Coronary artery (tissue), 2 donors: ENCODE measurements around the gene AP3S1.
"Not testable (repeated sequence)": the region's sequence is repeated elsewhere in the genome, so short reads cannot be mapped to it uniquely, and the experiment has no call there.

Experiments
- DNase-seq: peaks from one replicate; pipeline ENCODE4 v3.0.0-alpha.2; 2017; ENCODE audit warnings: low spot score
- H3K27ac ChIP-seq, 2 donors: fragments of 200-600 bp; sonication (generic); one replicate each; pipeline ENCODE4 v1.5.1; 2016 to 2019
- H3K4me3 ChIP-seq: fragments of 200-600 bp; sonication (generic); 2 replicates; pipeline ENCODE4 v1.5.1; 2016; ENCODE audit warnings: mild to moderate bottlenecking, moderate library complexity
- TF ChIP-seq, protein P1 (sequence below): fragments of 200-600 bp; sonication (generic); IDR thresholded peaks from one replicate; pipeline ENCODE4 v1.5.1; 2019; ENCODE audit warnings: antibody characterized with exemption

Gene AP3S1

DNA sequence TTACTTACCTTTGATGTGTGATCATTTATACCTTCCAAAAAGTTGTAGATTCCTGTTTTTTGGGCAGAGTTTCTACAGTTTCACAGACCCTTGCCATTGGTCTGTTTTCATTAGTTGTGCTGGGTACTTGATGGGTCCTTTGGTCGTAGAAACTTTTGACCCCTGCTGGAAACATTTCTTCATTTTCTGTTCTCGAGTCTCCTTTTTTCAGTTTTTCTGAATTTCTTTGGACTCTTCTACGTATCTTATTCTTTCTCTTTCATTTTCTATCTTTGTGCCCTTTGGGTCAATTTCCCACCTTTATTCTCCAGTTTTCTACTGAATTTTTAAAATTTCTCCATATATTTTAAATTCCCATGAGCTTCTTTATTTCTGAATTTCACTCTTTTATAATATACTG lies 16.7 kb downstream of the AP3S1 start:
- TF ChIP-seq, protein P1, sequence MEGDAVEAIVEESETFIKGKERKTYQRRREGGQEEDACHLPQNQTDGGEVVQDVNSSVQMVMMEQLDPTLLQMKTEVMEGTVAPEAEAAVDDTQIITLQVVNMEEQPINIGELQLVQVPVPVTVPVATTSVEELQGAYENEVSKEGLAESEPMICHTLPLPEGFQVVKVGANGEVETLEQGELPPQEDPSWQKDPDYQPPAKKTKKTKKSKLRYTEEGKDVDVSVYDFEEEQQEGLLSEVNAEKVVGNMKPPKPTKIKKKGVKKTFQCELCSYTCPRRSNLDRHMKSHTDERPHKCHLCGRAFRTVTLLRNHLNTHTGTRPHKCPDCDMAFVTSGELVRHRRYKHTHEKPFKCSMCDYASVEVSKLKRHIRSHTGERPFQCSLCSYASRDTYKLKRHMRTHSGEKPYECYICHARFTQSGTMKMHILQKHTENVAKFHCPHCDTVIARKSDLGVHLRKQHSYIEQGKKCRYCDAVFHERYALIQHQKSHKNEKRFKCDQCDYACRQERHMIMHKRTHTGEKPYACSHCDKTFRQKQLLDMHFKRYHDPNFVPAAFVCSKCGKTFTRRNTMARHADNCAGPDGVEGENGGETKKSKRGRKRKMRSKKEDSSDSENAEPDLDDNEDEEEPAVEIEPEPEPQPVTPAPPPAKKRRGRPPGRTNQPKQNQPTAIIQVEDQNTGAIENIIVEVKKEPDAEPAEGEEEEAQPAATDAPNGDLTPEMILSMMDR = no peak
- DNase-seq = no peak
- H3K4me3 ChIP-seq = no peak overlapping the region
- no peak overlapping the region for H3K27ac ChIP-seq

GRCh38 chr5:115859378-115859777 lies 17.6 kb downstream of the AP3S1 start:
- TF ChIP-seq, protein P1 = no peak
- Histone ChIP-seq H3K27ac (no peak overlapping the region), H3K4me3 (no peak overlapping the region)
- DNase-seq = no peak

- H3K4me3 ChIP-seq = no peak overlapping the region
- TF ChIP-seq, protein P1 = no peak
- no peak for DNase-seq
- H3K27ac ChIP-seq = no peak overlapping the region
These were observed 27.6 kb downstream of the AP3S1 start for GRCh38 chr5:115869256-115869795.

GRCh38 chr5:115872447-115872846 lies 30.7 kb downstream of the AP3S1 start:
- Histone ChIP-seq H3K27ac (no peak overlapping the region), H3K4me3 (no peak overlapping the region)
- TF ChIP-seq, protein P1 = no peak
- no peak for DNase-seq

DNA sequence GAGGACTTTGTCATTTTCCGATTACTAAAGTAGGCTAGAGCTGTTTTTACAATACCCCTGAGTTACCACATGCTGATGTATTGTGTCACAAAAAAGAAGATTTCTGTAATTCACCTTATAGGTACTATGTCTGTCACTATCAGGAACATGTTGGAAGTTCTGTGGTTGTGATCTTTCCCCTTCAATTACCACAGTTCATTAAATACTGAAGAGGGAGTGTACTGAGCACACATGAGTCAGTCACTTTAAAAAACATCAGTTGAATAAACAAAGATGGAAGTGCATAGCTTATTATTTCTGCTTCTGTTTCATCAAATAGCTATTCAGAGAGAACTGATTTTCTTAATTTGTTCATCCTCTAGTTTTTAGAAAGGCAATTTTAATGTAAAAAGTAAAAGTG lies 31.7 kb downstream of the AP3S1 start:
- no peak for DNase-seq
- TF ChIP-seq, protein P1 = no peak
- Histone ChIP-seq H3K27ac (no peak overlapping the region), H3K4me3 (no peak overlapping the region)

- TF ChIP-seq, protein P1 = no peak
- no peak for DNase-seq
- H3K27ac ChIP-seq = no peak overlapping the region
- no peak overlapping the region for H3K4me3 ChIP-seq
These were observed 33.7 kb downstream of the AP3S1 start for GRCh38 chr5:115875447-115875846.

GRCh38 chr5:115877342-115877741 lies 35.6 kb downstream of the AP3S1 start:
- DNase-seq, H3K27ac ChIP-seq, H3K4me3 ChIP-seq: not testable (repeated sequence)

DNA sequence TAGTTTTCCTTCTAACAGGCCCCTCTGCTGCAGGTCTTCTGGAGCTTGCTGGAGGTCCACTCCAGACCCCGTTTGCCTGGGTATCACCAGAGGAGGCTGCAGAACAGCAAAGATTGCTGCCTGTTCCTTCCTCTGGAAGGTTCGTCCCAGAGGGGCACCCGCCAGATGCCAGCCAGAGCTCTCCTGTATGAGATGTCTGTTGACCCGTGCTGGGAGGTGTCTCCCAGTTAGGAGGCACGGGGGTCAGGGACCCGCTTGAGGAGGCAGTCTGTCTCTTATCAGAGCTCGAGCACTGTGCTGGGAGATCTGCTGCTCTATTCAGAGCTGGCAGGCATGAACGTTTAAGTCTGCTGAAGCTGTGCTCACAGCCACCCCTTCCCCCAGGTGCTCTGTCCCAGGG lies 40.7 kb downstream of the AP3S1 start:
- not testable (repeated sequence) for DNase-seq, H3K4me3 ChIP-seq, H3K27ac ChIP-seq
